Measurements from ENCODE around the gene NRXN2.
"Not testable (repeated sequence)": the region's sequence is repeated elsewhere in the genome, so short reads cannot be mapped to it uniquely, and the experiment has no call there.

NRXN2 gene

GRCh38 chr11:64561984-64562722 lies 160.8 kb downstream of the NRXN2 start:
- TF ChIP-seq MAX (IDR thresholded peaks at IDR 0.05; ENCODE audit: low read depth, low read length) (no peak), MYC (IDR thresholded peaks at IDR 0.05; ENCODE audit: low read depth, low read length) (no peak), CTCF (IDR thresholded peaks at IDR 0.05; ENCODE audit: low read depth, low read length) (no peak), POLR2A (IDR thresholded peaks at IDR 0.05; ENCODE audit: extremely low read depth, insufficient read length) (no peak)
- DNase-seq (ENCODE audit: low read depth): no peak
- no peak overlapping the region for H3K4me3 ChIP-seq (ENCODE audit: low read depth, low read length)

- DNase-seq (ENCODE audit: low read depth); H3K4me3 ChIP-seq (ENCODE audit: low read depth, low read length): not testable (repeated sequence)
Measured at GRCh38 chr11:64561429-64561828, 161.6 kb downstream of the NRXN2 start.

GRCh38 chr11:64560941-64561340 lies 162.1 kb downstream of the NRXN2 start:
- DNase-seq (ENCODE audit: low read depth): no peak

GRCh38 chr11:64560139-64560771 lies 162.7 kb downstream of the NRXN2 start:
- no peak for DNase-seq (ENCODE audit: low read depth)
- H3K4me3 ChIP-seq (ENCODE audit: low read depth, low read length): no peak overlapping the region
- TF ChIP-seq MYC (IDR thresholded peaks at IDR 0.05; ENCODE audit: low read depth, low read length) (no peak), CTCF (IDR thresholded peaks at IDR 0.05; ENCODE audit: low read depth, low read length) (no peak), MAX (IDR thresholded peaks at IDR 0.05; ENCODE audit: low read depth, low read length) (no peak), POLR2A (IDR thresholded peaks at IDR 0.05; ENCODE audit: extremely low read depth, insufficient read length) (no peak)

More at GRCh38 chr11:64560941-64561340, 162.1 kb downstream of the NRXN2 start:
- no peak for TF ChIP-seq CTCF (IDR thresholded peaks at IDR 0.05; ENCODE audit: low read depth, low read length)
- TF ChIP-seq POLR2A (IDR thresholded peaks at IDR 0.05; ENCODE audit: extremely low read depth, insufficient read length): no peak
- TF ChIP-seq MAX (IDR thresholded peaks at IDR 0.05; ENCODE audit: low read depth, low read length): no peak
- TF ChIP-seq MYC (IDR thresholded peaks at IDR 0.05; ENCODE audit: low read depth, low read length): no peak
- no peak overlapping the region for H3K4me3 ChIP-seq (ENCODE audit: low read depth, low read length)

GRCh38 chr11:64559351-64560138 lies 163.5 kb downstream of the NRXN2 start:
- no peak for DNase-seq (ENCODE audit: low read depth)
- TF ChIP-seq CTCF (IDR thresholded peaks at IDR 0.05; ENCODE audit: low read depth, low read length) (no peak), MAX (IDR thresholded peaks at IDR 0.05; ENCODE audit: low read depth, low read length) (no peak), POLR2A (IDR thresholded peaks at IDR 0.05; ENCODE audit: extremely low read depth, insufficient read length) (no peak), MYC (IDR thresholded peaks at IDR 0.05; ENCODE audit: low read depth, low read length) (no peak)
- no peak overlapping the region for H3K4me3 ChIP-seq (ENCODE audit: low read depth, low read length)

- no peak overlapping the region for H3K4me3 ChIP-seq (ENCODE audit: low read depth, low read length)
- TF ChIP-seq MAX (IDR thresholded peaks at IDR 0.05; ENCODE audit: low read depth, low read length): no peak
- no peak for TF ChIP-seq POLR2A (IDR thresholded peaks at IDR 0.05; ENCODE audit: extremely low read depth, insufficient read length)
- no peak for TF ChIP-seq CTCF (IDR thresholded peaks at IDR 0.05; ENCODE audit: low read depth, low read length)
- TF ChIP-seq MYC (IDR thresholded peaks at IDR 0.05; ENCODE audit: low read depth, low read length): no peak
- no peak for DNase-seq (ENCODE audit: low read depth)
Measured at GRCh38 chr11:64558869-64559268, 164.1 kb downstream of the NRXN2 start.
